ENCODE results near the gene LCLAT1.
"Not testable (repeated sequence)": the region's sequence is repeated elsewhere in the genome, so short reads cannot be mapped to it uniquely, and the experiment has no call there.

Gene LCLAT1

GRCh38 chr2:30492185-30492584 is 45.1 kb downstream of the LCLAT1 start:
- no peak for DNase-seq

- DNase-seq = no peak
These were observed 45.6 kb downstream of the LCLAT1 start for GRCh38 chr2:30492619-30493018.

DNA sequence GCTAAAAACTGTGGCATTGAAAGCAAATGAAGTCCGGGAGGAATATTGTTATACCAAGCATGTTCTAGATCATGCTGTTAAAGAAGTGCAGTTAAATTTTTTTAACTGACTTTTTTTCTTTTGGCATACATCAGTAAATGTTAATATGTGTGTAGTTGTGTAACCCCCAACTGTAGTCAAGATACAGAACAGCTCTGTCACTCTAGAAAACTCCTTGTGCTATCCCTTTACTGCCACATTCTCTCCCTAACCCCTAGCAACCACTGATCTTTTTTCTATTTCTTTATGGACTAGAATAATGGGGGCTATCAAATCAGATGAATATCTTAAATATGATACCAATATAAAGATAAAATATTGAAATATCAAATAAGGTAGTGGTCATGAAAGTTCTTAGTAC is 46.4 kb downstream of the LCLAT1 start:
- no peak for DNase-seq

DNA sequence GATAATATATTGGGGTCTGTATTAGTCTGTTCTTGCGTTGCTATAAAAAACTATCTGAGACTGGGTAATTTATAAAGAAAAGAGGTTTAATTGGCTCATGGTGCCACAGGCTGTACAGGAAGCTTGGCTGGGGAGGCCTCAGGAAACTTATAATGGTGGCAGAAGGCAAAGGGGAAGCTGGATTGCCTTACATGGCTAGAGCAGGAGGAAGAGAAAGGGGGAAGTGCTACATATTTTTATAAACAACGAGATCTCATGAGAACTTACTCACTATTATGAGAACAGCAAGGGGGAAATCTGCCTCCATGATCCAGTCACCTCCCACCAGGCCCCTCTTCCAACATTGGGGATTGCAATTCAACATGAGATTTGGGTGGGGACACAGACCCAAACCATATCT is 48.9 kb downstream of the LCLAT1 start:
- not testable (repeated sequence) for DNase-seq

DNA sequence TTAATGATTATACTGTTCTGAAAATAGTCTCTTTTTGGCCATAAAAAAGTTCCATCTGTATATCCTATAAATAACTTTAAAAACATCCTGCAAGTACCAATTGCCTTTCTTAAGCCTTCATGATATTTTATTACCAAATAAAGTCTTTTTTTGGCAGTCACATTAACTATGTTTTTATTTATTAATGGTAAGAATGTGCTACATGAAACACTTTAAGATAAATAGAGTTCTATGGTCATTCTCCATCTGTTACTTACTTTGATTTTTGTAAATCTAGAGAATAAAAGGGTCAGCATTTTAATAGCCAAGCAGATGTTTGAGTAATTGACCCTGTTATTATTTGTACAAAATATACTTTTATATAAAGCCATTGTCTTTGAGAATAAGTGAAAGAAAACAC is 52.6 kb downstream of the LCLAT1 start:
- no peak for DNase-seq

DNA sequence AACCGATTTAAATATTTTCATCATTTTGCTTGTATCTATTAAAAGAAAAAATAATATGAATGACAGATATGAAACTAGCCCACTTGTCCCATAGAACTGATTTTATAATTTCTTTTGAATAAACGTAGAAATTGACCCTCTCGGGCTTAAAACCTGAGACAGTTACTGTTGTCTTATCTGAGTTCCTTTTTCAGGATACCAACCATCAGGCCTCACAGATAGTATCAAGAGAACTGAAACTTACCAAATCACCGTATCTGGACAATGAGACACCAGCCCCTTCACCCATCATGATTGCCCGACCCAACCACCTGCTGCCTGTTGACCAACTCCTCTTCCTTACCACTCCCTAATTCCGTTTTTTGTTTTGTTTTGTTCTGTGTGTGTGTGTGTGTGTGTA is 53.7 kb downstream of the LCLAT1 start:
- no peak for DNase-seq

GRCh38 chr2:30502310-30502709 is 55.3 kb downstream of the LCLAT1 start:
- no peak for DNase-seq

- DNase-seq = no peak
These were observed 56.1 kb downstream of the LCLAT1 start for GRCh38 chr2:30503007-30503694.

DNA sequence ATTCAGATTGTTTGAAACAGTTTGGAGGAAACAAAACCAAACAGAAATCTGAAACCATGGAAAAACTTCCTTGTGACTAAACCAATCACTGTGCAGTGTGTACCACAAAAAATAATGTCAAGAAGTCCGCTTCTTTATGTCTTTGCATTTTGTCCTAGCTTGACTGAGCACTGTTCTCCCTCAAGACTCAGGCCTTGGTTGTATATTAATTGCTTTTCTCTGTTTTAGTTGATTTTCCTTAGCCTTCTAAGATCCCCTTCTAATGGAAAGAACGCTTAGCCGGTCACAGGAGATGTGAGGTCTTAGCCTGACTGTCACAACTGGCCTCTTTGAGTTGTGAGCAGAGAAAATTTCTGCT is 56.6 kb downstream of the LCLAT1 start:
- DNase-seq = no peak

- DNase-seq = no peak
These were observed 57.7 kb downstream of the LCLAT1 start for GRCh38 chr2:30504731-30505130.

- DNase-seq = no peak
These were observed 58.6 kb downstream of the LCLAT1 start for GRCh38 chr2:30505500-30506180.

- not testable (repeated sequence) for DNase-seq
These were observed 60.4 kb downstream of the LCLAT1 start for GRCh38 chr2:30507460-30507859.

DNA sequence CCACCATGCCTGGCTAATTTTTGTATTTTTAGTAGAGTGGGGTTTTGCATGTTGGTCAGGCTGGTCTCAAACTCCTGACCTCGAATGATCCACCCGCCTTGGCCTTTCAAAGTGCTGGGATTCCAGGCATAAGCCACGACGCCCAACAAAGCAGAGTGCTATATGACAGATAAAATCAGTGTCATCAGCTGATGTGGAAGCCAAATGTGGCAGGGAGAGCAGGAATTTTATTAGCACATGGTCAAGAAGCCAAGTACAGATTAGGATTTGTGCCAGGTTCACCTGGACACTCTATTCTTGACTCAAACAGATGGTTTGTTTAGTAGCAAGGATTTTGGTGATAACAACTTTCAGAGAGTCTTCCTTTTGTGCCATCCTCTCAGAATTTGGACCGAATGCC is 62.7 kb downstream of the LCLAT1 start:
- no peak for DNase-seq

DNA sequence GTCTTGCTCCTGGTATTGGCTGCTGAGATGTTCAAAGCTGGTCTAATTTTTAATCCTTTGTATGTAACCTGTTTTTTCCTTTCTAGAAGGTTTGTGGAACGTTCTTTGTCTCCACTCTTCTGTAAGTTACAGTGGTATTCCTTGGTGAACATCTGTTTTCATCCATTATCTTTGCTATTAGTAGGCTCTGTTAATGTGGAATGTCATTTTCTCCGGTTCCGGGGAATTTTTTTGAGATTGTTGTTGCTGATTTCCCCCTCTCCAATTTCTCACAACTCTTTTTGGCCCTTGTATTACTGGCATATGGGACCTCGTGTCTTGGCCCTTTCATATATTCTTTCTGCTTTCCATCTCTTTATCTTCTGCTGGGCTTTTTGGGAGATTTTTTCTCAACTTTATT is 63.4 kb downstream of the LCLAT1 start:
- DNase-seq = no peak

- DNase-seq = no peak
These were observed 64.4 kb downstream of the LCLAT1 start for GRCh38 chr2:30511122-30512083.

DNA sequence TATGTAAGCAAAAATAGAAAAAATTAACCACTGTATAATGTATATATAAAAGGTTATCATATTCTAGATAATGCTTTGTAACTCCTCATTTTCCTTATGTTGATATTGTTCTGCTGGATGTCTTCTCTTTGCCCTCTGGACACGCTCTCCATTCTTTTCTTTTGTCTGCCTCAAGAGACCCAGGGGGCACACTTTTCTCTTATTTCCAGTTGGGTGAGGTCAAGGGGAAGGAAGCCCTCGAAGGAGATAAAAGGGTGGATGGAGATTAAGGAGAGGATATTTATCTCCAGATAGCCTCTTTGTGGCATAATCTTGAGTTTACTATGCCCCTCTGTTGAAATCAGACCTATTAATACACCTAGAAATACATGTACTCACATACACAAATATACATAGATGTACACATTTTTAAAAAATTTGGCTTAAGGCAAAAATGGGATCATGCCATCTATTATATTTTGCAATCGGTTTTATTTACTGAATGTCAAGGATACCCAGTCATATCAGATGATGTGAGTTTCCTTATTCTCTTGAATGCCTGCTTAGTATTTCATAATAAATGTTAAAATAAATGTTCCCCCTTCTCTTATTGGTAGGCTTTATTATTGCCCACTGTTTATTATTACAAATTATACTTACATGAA is 65.3 kb downstream of the LCLAT1 start:
- no peak for DNase-seq

- DNase-seq = not testable (repeated sequence)
These were observed 66.6 kb downstream of the LCLAT1 start for GRCh38 chr2:30513649-30514048.

DNA sequence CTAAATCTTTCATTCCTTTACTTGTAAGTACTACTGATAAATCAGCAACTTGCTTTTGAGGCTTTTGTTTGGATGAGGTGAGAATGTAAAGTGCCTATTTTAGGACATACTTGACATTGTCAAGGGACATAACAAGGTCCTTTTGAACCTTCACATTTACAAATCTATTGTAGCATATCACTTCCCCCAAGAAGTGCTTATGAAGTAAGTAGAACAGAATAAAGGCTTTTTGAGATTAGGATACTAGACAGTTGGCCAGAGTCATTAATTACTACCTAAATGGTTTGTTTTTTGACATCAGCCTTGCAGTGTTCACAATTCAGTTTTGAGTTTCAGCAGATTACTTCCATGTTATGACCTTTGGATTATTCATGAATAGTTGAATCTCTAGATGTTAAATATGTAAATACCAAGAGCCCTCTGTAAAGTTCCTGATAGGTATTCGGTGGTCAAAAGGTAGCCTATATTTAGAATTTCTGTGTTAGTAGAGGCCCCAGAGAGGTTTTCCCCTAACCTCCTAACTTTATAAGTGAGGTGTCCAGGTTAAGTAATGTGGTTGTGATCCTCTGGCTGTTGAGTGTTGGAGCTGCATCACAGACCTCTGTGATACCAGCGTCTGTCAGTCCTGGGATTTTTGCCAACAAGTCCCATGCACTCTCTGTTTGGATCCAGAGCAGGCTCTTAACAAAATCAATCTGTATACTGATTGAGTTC is 67.2 kb downstream of the LCLAT1 start:
- DNase-seq = no peak

- no peak for DNase-seq
These were observed 67.9 kb downstream of the LCLAT1 start for GRCh38 chr2:30514848-30515435.

- no peak for DNase-seq
These were observed 69.1 kb downstream of the LCLAT1 start for GRCh38 chr2:30516166-30516565.

- no peak for DNase-seq
These were observed 72.8 kb downstream of the LCLAT1 start for GRCh38 chr2:30519796-30520195.

GRCh38 chr2:30522421-30522820 is 75.4 kb downstream of the LCLAT1 start:
- DNase-seq = no peak

Measured in left hindlimb (tissue), 1 donor.